ENCODE data around the gene CEP131.

The CEP131 gene

GRCh38 chr17:81254955-81255717, 32.4 kb upstream of the CEP131 start:
- Mint-ChIP-seq H3K36me3 (peaks cover 5% of the 10 kb centered on the region), H3K4me1 (peaks cover 9% of the 10 kb centered on the region), H3K4me3 (no peak overlapping the region), H3K27ac (no peak overlapping the region), H3K9me3 (no peaks in the 10 kb centered on the region), H3K27me3 (no peaks in the 10 kb centered on the region)

- Mint-ChIP-seq H3K27me3 (no peaks in the 10 kb centered on the region), H3K27ac (peak overlapping the region; percentile 10), H3K36me3 (peaks cover 6% of the 10 kb centered on the region), H3K4me3 (no peak overlapping the region), H3K4me1 (peaks cover 9% of the 10 kb centered on the region), H3K9me3 (no peaks in the 10 kb centered on the region)
Observed at GRCh38 chr17:81253358-81254131, 30.8 kb upstream of the CEP131 start.

- Mint-ChIP-seq H3K4me3 (no peak overlapping the region), H3K9me3 (no peaks in the 10 kb centered on the region), H3K36me3 (peaks cover 6% of the 10 kb centered on the region), H3K27ac (no peak overlapping the region), H3K27me3 (no peaks in the 10 kb centered on the region), H3K4me1 (peaks cover 9% of the 10 kb centered on the region)
Observed at GRCh38 chr17:81252987-81253329, 30.2 kb upstream of the CEP131 start.

- peaks cover 6% of the 10 kb centered on the region for H3K36me3 Mint-ChIP-seq
- H3K4me1 Mint-ChIP-seq: peaks cover 9% of the 10 kb centered on the region
- no peak overlapping the region for H3K27ac Mint-ChIP-seq
- H3K4me3 Mint-ChIP-seq: no peak overlapping the region
- no peaks in the 10 kb centered on the region for H3K27me3 Mint-ChIP-seq
- no peaks in the 10 kb centered on the region for H3K9me3 Mint-ChIP-seq
Observed at GRCh38 chr17:81252326-81252986, 29.7 kb upstream of the CEP131 start.

- Mint-ChIP-seq H3K9me3 (no peaks in the 10 kb centered on the region), H3K36me3 (peaks cover 6% of the 10 kb centered on the region), H3K4me1 (peaks cover 9% of the 10 kb centered on the region), H3K27me3 (no peaks in the 10 kb centered on the region), H3K4me3 (no peak overlapping the region), H3K27ac (no peak overlapping the region)
Observed at GRCh38 chr17:81251709-81252301, 29.0 kb upstream of the CEP131 start.

- Mint-ChIP-seq H3K27me3 (no peaks in the 10 kb centered on the region), H3K36me3 (peaks cover 6% of the 10 kb centered on the region), H3K4me3 (no peak overlapping the region), H3K27ac (no peak overlapping the region), H3K9me3 (no peaks in the 10 kb centered on the region), H3K4me1 (peaks cover 9% of the 10 kb centered on the region)
Observed at GRCh38 chr17:81251094-81251708, 28.4 kb upstream of the CEP131 start.

GRCh38 chr17:81250286-81251093, 27.7 kb upstream of the CEP131 start:
- Mint-ChIP-seq H3K9me3 (no peaks in the 10 kb centered on the region), H3K4me1 (peaks cover 9% of the 10 kb centered on the region), H3K36me3 (peaks cover 6% of the 10 kb centered on the region), H3K4me3 (no peak overlapping the region), H3K27ac (no peak overlapping the region), H3K27me3 (no peaks in the 10 kb centered on the region)

GRCh38 chr17:81249223-81250040, 26.7 kb upstream of the CEP131 start:
- Mint-ChIP-seq H3K9me3 (no peaks in the 10 kb centered on the region), H3K27ac (no peak overlapping the region), H3K36me3 (peaks cover 6% of the 10 kb centered on the region), H3K4me1 (peaks cover 12% of the 10 kb centered on the region), H3K4me3 (no peak overlapping the region), H3K27me3 (no peaks in the 10 kb centered on the region)

- H3K27me3 Mint-ChIP-seq: no peaks in the 10 kb centered on the region
- no peak overlapping the region for H3K4me3 Mint-ChIP-seq
- H3K4me1 Mint-ChIP-seq: peaks cover 10% of the 10 kb centered on the region
- H3K27ac Mint-ChIP-seq: no peak overlapping the region
- H3K9me3 Mint-ChIP-seq: no peaks in the 10 kb centered on the region
- H3K36me3 Mint-ChIP-seq: peaks cover 6% of the 10 kb centered on the region
Observed at GRCh38 chr17:81248649-81249048, 25.9 kb upstream of the CEP131 start.

GRCh38 chr17:81247339-81247990, 24.7 kb upstream of the CEP131 start:
- no peaks in the 10 kb centered on the region for H3K9me3 Mint-ChIP-seq
- H3K27ac Mint-ChIP-seq: no peak overlapping the region
- H3K4me3 Mint-ChIP-seq: no peak overlapping the region
- H3K4me1 Mint-ChIP-seq: peaks cover 3% of the 10 kb centered on the region
- no peaks in the 10 kb centered on the region for H3K27me3 Mint-ChIP-seq
- H3K36me3 Mint-ChIP-seq: peaks cover 3% of the 10 kb centered on the region

- Mint-ChIP-seq H3K4me1 (peaks cover 10% of the 10 kb centered on the region), H3K27ac (no peak overlapping the region), H3K36me3 (peaks cover 1% of the 10 kb centered on the region), H3K27me3 (no peaks in the 10 kb centered on the region), H3K4me3 (no peak overlapping the region), H3K9me3 (no peaks in the 10 kb centered on the region)
Observed at GRCh38 chr17:81246679-81247338, 24.0 kb upstream of the CEP131 start.

- no peaks in the 10 kb centered on the region for H3K27me3 Mint-ChIP-seq
- no peaks in the 10 kb centered on the region for H3K9me3 Mint-ChIP-seq
- peaks cover 1% of the 10 kb centered on the region for H3K36me3 Mint-ChIP-seq
- H3K27ac Mint-ChIP-seq: no peak overlapping the region
- H3K4me1 Mint-ChIP-seq: peaks cover 15% of the 10 kb centered on the region
- H3K4me3 Mint-ChIP-seq: no peak overlapping the region
Observed at GRCh38 chr17:81246343-81246670, 23.5 kb upstream of the CEP131 start.

- no peaks in the 10 kb centered on the region for H3K27me3 Mint-ChIP-seq
- no peak overlapping the region for H3K4me3 Mint-ChIP-seq
- H3K27ac Mint-ChIP-seq: no peak overlapping the region
- H3K36me3 Mint-ChIP-seq: peaks cover 1% of the 10 kb centered on the region
- no peaks in the 10 kb centered on the region for H3K9me3 Mint-ChIP-seq
- H3K4me1 Mint-ChIP-seq: peaks cover 20% of the 10 kb centered on the region
Observed at GRCh38 chr17:81245665-81246342, 23.0 kb upstream of the CEP131 start.
